ENCODE results near the gene IL1RN. TPM values are rescaled to one million over a fixed set of nuclear protein-coding genes. Genes with fewer than 3 reads are reported as not detected.
A peak's percentile ranks its signal among the peaks of the same experiment; 100 is the strongest.

IL1RN gene
- total and polyA plus RNA-seq, 2 of the 13 experiments (the other 11 are each of a cell fraction or from before 2014, with no cell fraction given): 21.2 to 101 TPM

- peak; percentile 97 for TF ChIP-seq BORCS8-MEF2B (CRISPR knock-in tag; IDR thresholded peaks at IDR 0.05)
- 0 out of 2 replicates have a peak, but pooled peaks have one; percentile 82 for TF ChIP-seq DNMT1 (CRISPR knock-in tag; IDR thresholded peaks at IDR 0.05)
- TF ChIP-seq THAP9 (CRISPR knock-in tag; IDR thresholded peaks at IDR 0.05; ENCODE audit: borderline replicate concordance): peak; percentile 87; the same call in 1 of the 2 replicates
- TF ChIP-seq AGO2 (optimal IDR thresholded peaks at IDR 0.05; ENCODE audit: low read depth, low read length): no peak
- TF ChIP-seq ATM (IDR thresholded peaks at IDR 0.05; ENCODE audit: borderline replicate concordance): no peak
- peak; percentile 99 for TF ChIP-seq MYC (CRISPR knock-in tag; IDR thresholded peaks at IDR 0.05; ENCODE audit: borderline replicate concordance)
- peak; percentile 94 for TF ChIP-seq MNT (IDR thresholded peaks at IDR 0.05)
- no peak for TF ChIP-seq DNMT3B (CRISPR knock-in tag; conservative IDR thresholded peaks at IDR 0.05)
- TF ChIP-seq ERF (CRISPR knock-in tag; IDR thresholded peaks at IDR 0.05): peak; percentile 99
- 0 out of 2 replicates have a peak, but pooled peaks have one; percentile 85 for TF ChIP-seq KLF6 (CRISPR knock-in tag; IDR thresholded peaks at IDR 0.05)
- no peak for TF ChIP-seq ATAD3A (CRISPR knock-in tag; IDR thresholded peaks at IDR 0.05)
- TF ChIP-seq DR1 (CRISPR knock-in tag; IDR thresholded peaks at IDR 0.05): peak; percentile 58; the same call in 1 of the 2 replicates
- peak; percentile 88 for TF ChIP-seq ZNF552 (CRISPR knock-in tag; IDR thresholded peaks at IDR 0.05; ENCODE audit: borderline replicate concordance)
- TF ChIP-seq BRF2 (CRISPR knock-in tag; IDR thresholded peaks at IDR 0.05): peak; percentile 83
- no peak for TF ChIP-seq ZNF737 (CRISPR knock-in tag; IDR thresholded peaks at IDR 0.05; ENCODE audit: borderline replicate concordance)
- TF ChIP-seq ZFX (CRISPR knock-in tag; IDR thresholded peaks at IDR 0.05; ENCODE audit: low read depth): peak; percentile 91
- no peak for TF ChIP-seq FIP1L1 (IDR thresholded peaks at IDR 0.05; ENCODE audit: borderline replicate concordance, insufficient read depth, low read depth, low read length)
- peak; percentile 92 for TF ChIP-seq ZNF331 (CRISPR knock-in tag; IDR thresholded peaks at IDR 0.05)
- peak; percentile 100 for TF ChIP-seq ESRRA (CRISPR knock-in tag; IDR thresholded peaks at IDR 0.05; ENCODE audit: low read depth)
- peak; percentile 92; the same call in 1 of the 2 replicates for TF ChIP-seq SAFB2 (CRISPR knock-in tag; IDR thresholded peaks at IDR 0.05; ENCODE audit: borderline replicate concordance, low read depth)
- TF ChIP-seq EP300 (IDR thresholded peaks at IDR 0.05; ENCODE audit: low read depth in 2 of 2, low read length in 2 of 2): peak; percentile 7 to 75; a peak in 2 of 4 replicates
- peak; percentile 70 for TF ChIP-seq EP300 (CRISPR knock-in tag; IDR thresholded peaks at IDR 0.05; ENCODE audit: borderline replicate concordance)
- peak; percentile 99 for TF ChIP-seq ZNF607 (CRISPR knock-in tag; IDR thresholded peaks at IDR 0.05; ENCODE audit: borderline replicate concordance)
- TF ChIP-seq TEF (CRISPR knock-in tag; IDR thresholded peaks at IDR 0.05): no peak
These were observed 39.9 kb downstream of the IL1RN start (continued) for GRCh38 chr2:113167115-113167932.
